Lung (tissue), 13 donors: ENCODE data around the gene C7. TPM values are rescaled to one million over a fixed set of nuclear protein-coding genes. Genes with fewer than 3 reads are reported as not detected.
"Not testable (repeated sequence)": the region's sequence is repeated elsewhere in the genome, so short reads cannot be mapped to it uniquely, and the experiment has no call there.

Source experiments
- ATAC-seq: fragments of 200-7000 bp; cut with Tn5 transposase; one replicate; pipeline ENCODE4 v1.9.1; 2020; ENCODE audit warnings: moderate number of reproducible peaks; ENCODE audit not compliant: insufficient read depth, low FRiP score
- DNase-seq, 3 donors: peaks; one replicate each; pipeline ENCODE4 v3.0.0-alpha.2; 2013 to 2017
- H3K27ac ChIP-seq, 2 donors: one replicate each; pipeline ENCODE4 v1.5.1; 2013; ENCODE audit warnings: mild to moderate bottlenecking in 2 of 2, moderate library complexity in 2 of 2, control low read depth in 1 of 2, inconsistent platforms in 1 of 2, low read depth in 1 of 2, low read length in 1 of 2
- H3K27me3 ChIP-seq, 3 donors: one replicate each; pipeline ENCODE4 v1.5.1; 2013; ENCODE audit warnings: low read length in 2 of 3; ENCODE audit not compliant: control insufficient read depth in 3 of 3, insufficient read depth in 3 of 3
- H3K36me3 ChIP-seq, 4 donors: one replicate each; pipeline ENCODE4 v1.5.1; 2013; ENCODE audit warnings: low read length in 4 of 4, mild to moderate bottlenecking in 1 of 4, moderate library complexity in 1 of 4; ENCODE audit not compliant: control insufficient read depth in 4 of 4, insufficient read depth in 4 of 4
- H3K4me1 ChIP-seq, 5 donors: one replicate each; pipeline ENCODE4 v1.5.1; 2013; ENCODE audit warnings: low read length in 5 of 5, mild to moderate bottlenecking in 2 of 5, moderate library complexity in 1 of 5; ENCODE audit not compliant: control insufficient read depth in 5 of 5, insufficient read depth in 5 of 5
- H3K4me3 ChIP-seq: one replicate; pipeline ENCODE4 v1.5.1; 2013; ENCODE audit warnings: mild to moderate bottlenecking, control low read depth, moderate library complexity
- H3K9ac ChIP-seq, 2 donors: one replicate each; pipeline ENCODE4 v1.5.1; 2013; ENCODE audit warnings: low read length in 2 of 2, control low read depth in 1 of 2; ENCODE audit not compliant: insufficient read depth in 1 of 2
- H3K9me3 ChIP-seq, 4 donors: one replicate each; pipeline ENCODE4 v1.5.1; 2013; ENCODE audit warnings: low read length in 3 of 4, mild to moderate bottlenecking in 1 of 4, moderate library complexity in 1 of 4; ENCODE audit not compliant: control insufficient read depth in 4 of 4, insufficient read depth in 3 of 4
- CTCF ChIP-seq: IDR thresholded peaks from 2 replicates; pipeline ENCODE4 v1.5.1; 2012; ENCODE audit warnings: mild to moderate bottlenecking; ENCODE audit errors: control extremely low read depth, extremely low read depth
- WGBS, 2 donors: extraction: QIAGEN DNeasy Blood & Tissue Kit; methylation state at CpG; one replicate each; pipeline ENCODE4 v1.1.7; 2013; 5-methylcytosine and 5-hydroxymethylcytosine counted together
- polyA plus RNA-seq, 2 donors: library from polyadenylated mRNA; stranded (reverse); fragments of 200-250 nt; gene quantifications; one replicate each; pipeline ENCODE4 v1.2.1, GENCODE V29; 2013
- small RNA-seq: library from RNA; depleted of rRNA; stranded (forward); fragments of <200 nt; gene quantifications from one replicate; pipeline ENCODE3, GENCODE V24; 2014; ENCODE audit warnings: low replicate concordance
- total RNA-seq, 2 donors: library from RNA; depleted of rRNA in 1 of 2; stranded (reverse); fragments of >200 nt in 1 of 2; gene quantifications; one replicate each; pipeline ENCODE4 v1.2.1, GENCODE V29; 2014 to 2021
- donor health status: control.
- donor health status: control.
- donor health status: Bipolar disorder and iron deficiency.
- donor health status: healthy.
- donor health status: DM: yes; HTN: yes; CAD: no.

C7 gene
- total and polyA plus RNA-seq, 4 donors, result 46.2 to 763 (median 120) TPM

GRCh38 chr5:41009232-41009631, 99.9 kb downstream of the C7 start:
- Histone ChIP-seq H3K36me3 (no peaks in the 10 kb centered on the region), H3K27ac (no peak overlapping the region), H3K9me3 (no peaks in the 10 kb centered on the region), H3K9ac (no peak overlapping the region), H3K27me3 (no peaks in the 10 kb centered on the region), H3K4me1 (no peaks in the 10 kb centered on the region), H3K4me3 (no peak overlapping the region)
- WGBS, 2 donors, result 83 to 85% methylated on average over 4 of the region's 4 CpGs
- ATAC-seq (no peak), DNase-seq (no peak)
- TF ChIP-seq CTCF, result no peak

- DNase-seq (no peak), ATAC-seq (no peak)
- Histone ChIP-seq H3K9ac (no peak overlapping the region), H3K27ac (no peak overlapping the region), H3K4me1 (no peaks in the 10 kb centered on the region), H3K9me3 (no peaks in the 10 kb centered on the region), H3K27me3 (no peaks in the 10 kb centered on the region), H3K4me3 (no peak overlapping the region), H3K36me3 (no peaks in the 10 kb centered on the region)
- WGBS, 2 donors, result 96 to 97% methylated on average over 6 of the region's 6 CpGs
- TF ChIP-seq CTCF, result no peak
These were observed 101.3 kb downstream of the C7 start for GRCh38 chr5:41010572-41010971.

GRCh38 chr5:41012318-41012717, 103.0 kb downstream of the C7 start:
- TF ChIP-seq CTCF, result no peak
- no peaks in the 10 kb centered on the region for H3K4me1 ChIP-seq
- H3K27me3 ChIP-seq, result no peaks in the 10 kb centered on the region
- H3K9ac ChIP-seq, result no peak overlapping the region
- H3K36me3 ChIP-seq, result no peaks in the 10 kb centered on the region
- H3K4me3 ChIP-seq, result no peak overlapping the region
- H3K9me3 ChIP-seq, result no peaks in the 10 kb centered on the region
- ATAC-seq (peak; percentile 39), DNase-seq (no peak)
- WGBS, 2 donors, result 63 to 73% methylated on average over 4 of the region's 4 CpGs
- H3K27ac ChIP-seq, result no peak overlapping the region

- H3K4me1 ChIP-seq, H3K9me3 ChIP-seq, H3K9ac ChIP-seq, DNase-seq, H3K27me3 ChIP-seq, H3K4me3 ChIP-seq, H3K36me3 ChIP-seq, ATAC-seq, H3K27ac ChIP-seq: not testable (repeated sequence)
- WGBS, 2 donors, result 97 to 98% methylated on average over 8 of the region's 8 CpGs
These were observed 113.3 kb downstream of the C7 start for GRCh38 chr5:41022600-41022999.

Small RNA genes lying within 50 kb of the gene (small RNA-seq; reads per million reads assigned to genes)
- gene AC114967.1 (not detected), gene RNU7-161P (not detected)

Other genes with a start within 250 kb of the C7 start
- 10 to 100 TPM; 25.5 to 33.6 TPM for gene PTGER4, start 229.6 kb upstream of the C7 start, total RNA-seq
- gene PTGER4, start 229.6 kb upstream of the C7 start, polyA plus RNA-seq, result 10 to 100 TPM in 1 of 2 donors, 1 to 10 TPM in 1; 3.9 to 32.7 TPM
- gene TTC33, start 153.5 kb upstream of the C7 start, total RNA-seq, result 10 to 100 TPM in 1 of 2 donors, 1 to 10 TPM in 1; 9.3 to 30.5 TPM
- gene TTC33, start 153.5 kb upstream of the C7 start, polyA plus RNA-seq, result 1 to 10 TPM; 5.3 to 6.3 TPM
- gene PRKAA1, start 111.1 kb upstream of the C7 start, total RNA-seq, result 100 to 1,000 TPM in 1 of 2 donors, 10 to 100 TPM in 1; 78.5 to 113 TPM
- 10 to 100 TPM; 24.5 to 34.7 TPM for gene PRKAA1, start 111.1 kb upstream of the C7 start, polyA plus RNA-seq
- gene RPL37, start 74.3 kb upstream of the C7 start, total RNA-seq, result 1,000 to 10,000 TPM in 1 of 2 donors, 100 to 1,000 TPM in 1; 881 to 1,654 TPM
- 1,000 to 10,000 TPM in 1 of 2 donors, 100 to 1,000 TPM in 1; 886 to 2,683 TPM for gene RPL37, start 74.3 kb upstream of the C7 start, polyA plus RNA-seq
- gene CARD6, start 68.1 kb upstream of the C7 start, total RNA-seq, result 10 to 100 TPM; 13.5 to 15.9 TPM
- 10 to 100 TPM in 1 of 2 donors, 1 to 10 TPM in 1; 6.2 to 11.9 TPM for gene CARD6, start 68.1 kb upstream of the C7 start, polyA plus RNA-seq
- not detected for gene MROH2B, start 161.8 kb downstream of the C7 start, total RNA-seq
- gene MROH2B, start 161.8 kb downstream of the C7 start, polyA plus RNA-seq, result not detected